ENCODE measurements around the gene RPL27.

GRCh38 chr17:42975265-42975664 is 23.0 kb upstream of the RPL27 start:
- TF ChIP-seq REST (IDR thresholded peaks at IDR 0.05; ENCODE audit: insufficient replicate concordance, low read depth) (no peak), GABPA (IDR thresholded peaks at IDR 0.05; ENCODE audit: low read depth) (no peak)
- TF ChIP-seq, protein P1, sequence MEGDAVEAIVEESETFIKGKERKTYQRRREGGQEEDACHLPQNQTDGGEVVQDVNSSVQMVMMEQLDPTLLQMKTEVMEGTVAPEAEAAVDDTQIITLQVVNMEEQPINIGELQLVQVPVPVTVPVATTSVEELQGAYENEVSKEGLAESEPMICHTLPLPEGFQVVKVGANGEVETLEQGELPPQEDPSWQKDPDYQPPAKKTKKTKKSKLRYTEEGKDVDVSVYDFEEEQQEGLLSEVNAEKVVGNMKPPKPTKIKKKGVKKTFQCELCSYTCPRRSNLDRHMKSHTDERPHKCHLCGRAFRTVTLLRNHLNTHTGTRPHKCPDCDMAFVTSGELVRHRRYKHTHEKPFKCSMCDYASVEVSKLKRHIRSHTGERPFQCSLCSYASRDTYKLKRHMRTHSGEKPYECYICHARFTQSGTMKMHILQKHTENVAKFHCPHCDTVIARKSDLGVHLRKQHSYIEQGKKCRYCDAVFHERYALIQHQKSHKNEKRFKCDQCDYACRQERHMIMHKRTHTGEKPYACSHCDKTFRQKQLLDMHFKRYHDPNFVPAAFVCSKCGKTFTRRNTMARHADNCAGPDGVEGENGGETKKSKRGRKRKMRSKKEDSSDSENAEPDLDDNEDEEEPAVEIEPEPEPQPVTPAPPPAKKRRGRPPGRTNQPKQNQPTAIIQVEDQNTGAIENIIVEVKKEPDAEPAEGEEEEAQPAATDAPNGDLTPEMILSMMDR (IDR thresholded peaks at IDR 0.05; ENCODE audit: insufficient read depth, low read length), result no peak
